ENCODE results near the gene LCE7A. TPM values are rescaled to one million over a fixed set of nuclear protein-coding genes. Genes with fewer than 3 reads are reported as not detected.

The LCE7A gene
- total RNA-seq, result not detected in 2 replicates

GRCh38 chr1:152859696-152860095, at the start of gene LCE7A:
Gene LCE7A, plus strand, starts transcription at chr1:152859996. Its CDS starts 702 bp downstream, at chr1:152860698.

DNA sequence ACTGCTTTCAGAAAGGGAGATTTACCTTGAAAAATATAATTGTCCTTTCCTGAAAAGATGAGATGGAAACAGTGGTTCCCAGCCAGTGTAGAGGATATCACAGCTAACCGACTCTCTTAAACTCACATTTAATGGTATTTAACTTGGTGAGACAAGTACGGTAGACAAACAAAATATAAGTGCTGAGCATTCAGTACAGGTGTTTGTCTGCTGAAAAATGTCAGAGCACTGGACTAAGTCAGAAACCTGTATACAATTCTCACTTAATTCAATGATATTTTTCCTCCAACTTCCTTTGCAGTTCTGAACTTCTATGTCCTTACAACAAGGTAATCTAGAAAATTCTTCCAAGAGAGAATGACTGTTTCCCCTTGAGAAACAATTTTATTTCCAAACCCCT, 48.1 kb upstream of the LCE7A start, which contains the start of gene LCE1B:
Gene LCE1B (plus strand): TSS at position 301 of the 400 bp plus-strand sequence. CDS start 476 bp downstream, outside the sequence.

GRCh38 chr1:152827173-152827572, 32.6 kb upstream of the LCE7A start, which contains the start of gene LCE1A:
Gene LCE1A, plus strand, starts transcription at chr1:152827473. Its CDS starts 0 bp downstream, at chr1:152827473.

GRCh38 chr1:152842556-152842955, 17.2 kb upstream of the LCE7A start, which contains the start of gene LCE6A:
Gene LCE6A, plus strand, starts transcription at chr1:152842856. Its CDS starts 665 bp downstream, at chr1:152843521.

GRCh38 chr1:152878042-152878441, 18.2 kb downstream of the LCE7A start, which contains the start of gene SMCP:
Gene SMCP, plus strand, starts transcription at chr1:152878322. Its CDS starts 6,101 bp downstream, at chr1:152884423.

DNA sequence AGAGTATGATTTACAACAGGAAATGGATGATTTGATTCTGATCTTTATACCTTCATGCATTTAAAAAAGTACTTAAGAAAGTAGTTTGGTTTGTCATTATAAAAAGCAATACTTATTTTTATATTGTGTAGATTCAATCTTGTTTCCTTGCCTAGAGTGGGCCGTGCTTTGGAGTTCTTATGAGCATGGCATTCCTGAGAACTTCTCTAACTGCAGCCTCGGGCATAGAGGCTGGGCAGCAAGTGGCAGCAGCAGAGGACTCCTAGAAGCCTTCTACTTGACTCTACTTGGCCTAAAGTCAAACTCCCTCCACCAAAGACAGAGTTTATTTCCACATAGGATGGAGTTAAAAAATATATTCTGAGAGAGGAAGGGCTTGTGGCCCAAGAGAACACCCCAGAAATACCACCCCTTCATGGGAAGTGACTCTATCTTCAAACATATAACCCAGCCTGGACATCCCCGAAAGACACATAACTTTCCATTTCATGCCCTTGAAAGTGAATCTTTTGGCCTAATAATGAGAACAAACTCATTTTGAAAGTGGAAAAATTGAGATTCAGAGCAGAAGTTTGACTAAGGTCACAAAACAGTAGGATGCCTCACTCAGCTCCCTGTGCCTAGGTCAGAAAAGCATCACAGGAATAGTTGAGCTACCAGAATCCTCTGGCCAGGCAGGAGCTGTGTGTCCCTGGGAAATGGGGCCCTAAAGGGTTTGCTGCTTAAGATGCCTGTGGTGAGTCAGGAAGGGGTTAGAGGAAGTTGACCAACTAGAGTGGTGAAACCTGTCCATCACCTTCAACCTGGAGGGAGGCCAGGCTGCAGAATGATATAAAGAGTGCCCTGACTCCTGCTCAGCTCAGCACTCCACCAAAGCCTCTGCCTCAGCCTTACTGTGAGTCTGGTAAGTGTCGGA, 48.1 kb downstream of the LCE7A start, which contains the start of gene IVL:
Gene IVL (plus strand): TSS at position 861 of the 916 bp plus-strand sequence. CDS start 1,252 bp downstream, outside the sequence.

Other genes with a start within 250 kb of the LCE7A start
- not detected in 2 replicates for gene LCE3B, start 246.2 kb upstream of the LCE7A start, total RNA-seq
- gene LCE3A, start 236.9 kb upstream of the LCE7A start, total RNA-seq, result not detected in 2 replicates
- not detected in 2 replicates for gene LCE2D, start 196.6 kb upstream of the LCE7A start, total RNA-seq
- not detected in 2 replicates for gene LCE2C, start 184.7 kb upstream of the LCE7A start, total RNA-seq
- gene LCE2B, start 173.9 kb upstream of the LCE7A start, total RNA-seq, result not detected in 2 replicates
- gene LCE2A, start 161.7 kb upstream of the LCE7A start, total RNA-seq, result not detected in 2 replicates
- not detected in 2 replicates for gene LCE4A, start 151.8 kb upstream of the LCE7A start, total RNA-seq
- gene KPRP, start 102.0 kb upstream of the LCE7A start, total RNA-seq, result under 0.01 TPM in 1 of 2 replicates, not detected in the other
- not detected in 2 replicates for gene LCE1F, start 84.9 kb upstream of the LCE7A start, total RNA-seq
- 0.24 TPM in 1 of 2 replicates, not detected in the other for gene LCE1E, start 73.7 kb upstream of the LCE7A start, total RNA-seq
- not detected in 2 replicates for gene LCE1D, start 63.3 kb upstream of the LCE7A start, total RNA-seq
- gene LCE1C, start 53.3 kb upstream of the LCE7A start, total RNA-seq, result 0.24 and 1.3 TPM in 2 replicates
- not detected in 2 replicates for gene LCE1B, start 48.0 kb upstream of the LCE7A start, total RNA-seq
- not detected in 2 replicates for gene LCE1A, start 32.5 kb upstream of the LCE7A start, total RNA-seq
- gene LCE6A, start 17.1 kb upstream of the LCE7A start, total RNA-seq, result not detected in 2 replicates
- gene SMCP, start 18.3 kb downstream of the LCE7A start, total RNA-seq, result not detected in 2 replicates
- 0.43 and 6.5 TPM in 2 replicates for gene IVL, start 48.5 kb downstream of the LCE7A start, total RNA-seq
- not detected in 2 replicates for gene SPRR5, start 87.2 kb downstream of the LCE7A start, total RNA-seq
- gene SPRR4, start 110.7 kb downstream of the LCE7A start, total RNA-seq, result not detected in 2 replicates
- gene SPRR1A, start 124.1 kb downstream of the LCE7A start, total RNA-seq, result not detected in 2 replicates
- gene SPRR3, start 141.8 kb downstream of the LCE7A start, total RNA-seq, result 8.9 and 51.4 TPM in 2 replicates
- 14.7 and 15.3 TPM in 2 replicates for gene SPRR1B, start 171.2 kb downstream of the LCE7A start, total RNA-seq
- gene SPRR2D, start 181.1 kb downstream of the LCE7A start, total RNA-seq, result 1.1 TPM in 1 of 2 replicates, not detected in the other
- gene SPRR2A, start 197.5 kb downstream of the LCE7A start, total RNA-seq, result 1.9 and 3.0 TPM in 2 replicates
- not detected in 2 replicates for gene SPRR2B, start 211.6 kb downstream of the LCE7A start, total RNA-seq
- 0.85 and 0.96 TPM in 2 replicates for gene SPRR2E, start 234.5 kb downstream of the LCE7A start, total RNA-seq

Measured in tracheal epithelial cell (primary cell).